RWPE1 (cell line): ENCODE measurements around the gene TPSG1.
"Not testable (repeated sequence)": the region's sequence is repeated elsewhere in the genome, so short reads cannot be mapped to it uniquely, and the experiment has no call there.

ENCODE experiments used
- CTCF ChIA-PET: fragments of 350-600 bp; sonication (Branson Sonifier 250); formaldehyde crosslinking; extraction: SDS; loops from one replicate; lab custom pipeline; 2021; lab: Yijun Ruan, JAX
- POLR2A ChIA-PET: fragments of 400-600 bp; formaldehyde crosslinking; extraction: SDS; loops from one replicate; lab custom pipeline; 2020; ENCODE audit warnings: antibody characterized with exemption; ENCODE audit not compliant: low non-redundant PET; lab: Yijun Ruan, JAX
- DNase-seq: peaks from one replicate; pipeline ENCODE4 v3.0.0; 2012; ENCODE audit warnings: low spot score
- H3K27ac ChIP-seq: fragments of 450-650 bp; 2 replicates; pipeline ENCODE4 v1.5.1; 2017
- TF ChIP-seq, protein P1 (sequence below): fragments of 450-650 bp; conservative IDR thresholded peaks from 2 replicates; pipeline ENCODE4 v1.5.1; 2017; ENCODE audit warnings: low read depth, mild to moderate bottlenecking

TPSG1 gene

DNA sequence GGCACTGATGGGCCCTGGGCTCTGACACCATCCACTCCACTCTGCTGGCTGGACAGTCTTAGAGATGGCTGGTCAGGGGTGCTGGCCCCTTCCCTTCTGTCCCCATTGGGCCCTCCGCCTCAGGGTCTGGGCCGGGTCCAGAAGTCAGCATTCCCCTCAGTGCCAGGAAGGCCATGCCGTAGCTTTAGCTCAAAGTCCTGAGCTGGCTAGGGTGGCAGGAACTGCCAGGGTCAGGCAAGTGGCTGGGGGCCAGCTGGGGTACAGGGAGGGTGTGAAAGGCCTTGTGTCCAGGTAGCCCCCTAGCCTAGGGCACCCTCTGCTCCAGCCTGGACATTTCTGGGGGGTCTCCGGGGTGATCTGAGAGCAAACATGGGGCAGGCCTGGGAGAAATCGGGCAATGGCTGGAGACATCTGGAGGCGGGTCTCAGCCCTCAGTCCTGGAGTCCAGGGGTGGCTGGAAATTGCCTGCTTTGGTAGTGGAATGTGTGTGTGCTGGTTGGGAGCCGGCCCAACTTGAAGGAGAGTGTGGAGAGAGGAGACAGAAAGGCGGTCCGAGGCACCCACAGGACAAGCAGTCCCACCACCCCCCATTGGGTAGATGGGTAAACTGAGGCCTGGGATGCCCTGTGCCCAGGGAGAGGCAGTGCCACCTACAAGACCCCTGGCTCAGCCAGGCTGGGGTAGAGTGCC is 32.5 kb downstream of the TPSG1 start:
- POLR2A ChIA-PET: no interaction called here

DNA sequence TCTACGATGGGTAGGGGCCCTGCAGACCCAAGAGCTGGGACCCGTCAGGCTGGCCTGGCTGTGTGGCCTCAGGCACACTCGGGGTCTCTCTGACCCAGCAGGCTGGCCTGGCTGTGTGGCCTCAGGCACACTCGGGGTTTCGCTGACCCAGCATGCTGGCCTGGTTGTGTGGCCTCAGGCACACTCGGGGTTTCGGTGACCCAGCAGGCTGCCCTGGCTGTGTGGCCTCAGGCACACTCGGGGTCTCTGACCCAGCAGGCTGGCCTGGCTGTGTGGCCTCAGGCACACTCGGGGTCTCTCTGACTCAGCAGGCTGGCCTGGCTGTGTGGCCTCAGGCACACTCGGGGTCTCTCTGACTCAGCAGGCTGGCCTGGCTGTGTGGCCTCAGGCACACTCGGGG is 34.3 kb downstream of the TPSG1 start:
- POLR2A ChIA-PET, CTCF ChIA-PET, DNase-seq: not testable (repeated sequence)

More for the DNA sequence above, 32.5 kb downstream of the TPSG1 start:
- TF ChIP-seq, protein P1, sequence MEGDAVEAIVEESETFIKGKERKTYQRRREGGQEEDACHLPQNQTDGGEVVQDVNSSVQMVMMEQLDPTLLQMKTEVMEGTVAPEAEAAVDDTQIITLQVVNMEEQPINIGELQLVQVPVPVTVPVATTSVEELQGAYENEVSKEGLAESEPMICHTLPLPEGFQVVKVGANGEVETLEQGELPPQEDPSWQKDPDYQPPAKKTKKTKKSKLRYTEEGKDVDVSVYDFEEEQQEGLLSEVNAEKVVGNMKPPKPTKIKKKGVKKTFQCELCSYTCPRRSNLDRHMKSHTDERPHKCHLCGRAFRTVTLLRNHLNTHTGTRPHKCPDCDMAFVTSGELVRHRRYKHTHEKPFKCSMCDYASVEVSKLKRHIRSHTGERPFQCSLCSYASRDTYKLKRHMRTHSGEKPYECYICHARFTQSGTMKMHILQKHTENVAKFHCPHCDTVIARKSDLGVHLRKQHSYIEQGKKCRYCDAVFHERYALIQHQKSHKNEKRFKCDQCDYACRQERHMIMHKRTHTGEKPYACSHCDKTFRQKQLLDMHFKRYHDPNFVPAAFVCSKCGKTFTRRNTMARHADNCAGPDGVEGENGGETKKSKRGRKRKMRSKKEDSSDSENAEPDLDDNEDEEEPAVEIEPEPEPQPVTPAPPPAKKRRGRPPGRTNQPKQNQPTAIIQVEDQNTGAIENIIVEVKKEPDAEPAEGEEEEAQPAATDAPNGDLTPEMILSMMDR: no peak
- no peak for DNase-seq
- CTCF ChIA-PET: interaction anchor here (0.6 to 1.4 kb wide), 2 partner anchors 87 to 349 kb away, joined by 3 to 5 read pairs; no protein-coding TSS in a partner anchor
- no peak overlapping the region for H3K27ac ChIP-seq

DNA sequence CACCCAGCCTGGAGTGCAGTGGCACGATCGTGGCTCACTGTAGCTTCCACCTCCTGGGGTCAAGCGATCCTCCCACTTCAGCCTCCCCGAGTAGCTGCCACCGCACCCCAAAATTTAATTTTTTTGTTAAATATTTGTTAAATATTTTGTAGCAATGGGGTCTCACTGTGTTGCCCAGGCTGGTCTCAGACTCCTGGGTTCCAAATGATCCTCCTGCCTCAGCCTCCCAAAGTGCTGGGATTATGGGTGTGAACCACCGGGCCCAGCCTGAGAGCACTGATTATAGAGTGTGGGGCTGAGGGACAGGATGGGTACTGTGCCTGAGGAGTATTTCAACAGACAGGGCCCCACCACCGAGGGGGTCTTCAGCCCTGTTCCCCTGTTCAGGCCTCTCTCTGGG is 35.6 kb downstream of the TPSG1 start:
- POLR2A ChIA-PET: no interaction called here
- DNase-seq: no peak
- CTCF ChIA-PET: interaction anchor here (0.6 to 0.8 kb wide), 2 partner anchors 17 to 19 kb away, joined by 3 read pairs; no protein-coding TSS in a partner anchor
- H3K27ac ChIP-seq: no peak overlapping the region
- TF ChIP-seq, protein P1: no peak

More for the DNA sequence above, 34.3 kb downstream of the TPSG1 start:
- not testable (repeated sequence) for H3K27ac ChIP-seq

DNA sequence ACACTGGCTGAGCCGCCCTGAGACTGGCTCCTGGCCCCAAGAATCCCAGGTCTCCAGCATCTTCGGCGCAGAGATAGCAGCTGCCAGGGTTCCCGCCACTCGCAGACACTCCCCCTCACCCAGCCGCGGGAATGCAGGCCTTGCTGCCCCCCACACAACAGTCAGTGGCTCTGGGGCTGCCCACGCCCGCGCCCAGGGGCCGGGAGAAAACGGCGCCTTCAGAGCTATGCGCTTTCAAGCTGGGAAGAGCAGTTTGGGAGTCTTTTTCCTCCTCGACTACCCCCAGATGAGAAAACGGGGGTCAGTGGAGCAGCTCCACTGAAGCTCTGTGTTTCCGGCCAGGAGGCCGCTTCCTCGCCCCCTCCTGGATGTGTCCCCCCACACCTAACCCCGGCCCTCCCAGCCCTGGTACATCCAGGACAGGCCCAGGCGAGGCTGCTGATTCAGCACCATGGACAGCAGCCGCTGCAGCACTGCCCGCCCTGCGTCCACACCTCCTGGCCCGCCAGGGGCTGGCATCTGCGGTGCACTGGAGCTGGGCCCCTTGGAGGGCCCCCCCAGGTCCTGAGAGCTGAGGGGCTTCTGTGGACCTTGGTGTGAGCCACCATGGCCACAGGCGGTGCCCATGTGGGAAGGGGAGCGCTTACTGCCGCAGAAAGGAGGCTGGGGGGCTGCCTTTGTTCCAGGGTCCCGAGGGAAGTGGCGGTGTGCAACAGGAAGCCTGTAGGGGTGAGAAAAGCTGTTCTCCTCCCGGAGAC is 36.5 kb downstream of the TPSG1 start:
- no peak overlapping the region for H3K27ac ChIP-seq
- TF ChIP-seq, protein P1: no peak
- ChIA-PET CTCF (interaction anchor here (0.6 to 0.8 kb wide), 3 partner anchors 16 to 20 kb away, joined by 3 read pairs; no protein-coding TSS in a partner anchor), POLR2A (no interaction called here)
- peak; percentile 60 for DNase-seq

DNA sequence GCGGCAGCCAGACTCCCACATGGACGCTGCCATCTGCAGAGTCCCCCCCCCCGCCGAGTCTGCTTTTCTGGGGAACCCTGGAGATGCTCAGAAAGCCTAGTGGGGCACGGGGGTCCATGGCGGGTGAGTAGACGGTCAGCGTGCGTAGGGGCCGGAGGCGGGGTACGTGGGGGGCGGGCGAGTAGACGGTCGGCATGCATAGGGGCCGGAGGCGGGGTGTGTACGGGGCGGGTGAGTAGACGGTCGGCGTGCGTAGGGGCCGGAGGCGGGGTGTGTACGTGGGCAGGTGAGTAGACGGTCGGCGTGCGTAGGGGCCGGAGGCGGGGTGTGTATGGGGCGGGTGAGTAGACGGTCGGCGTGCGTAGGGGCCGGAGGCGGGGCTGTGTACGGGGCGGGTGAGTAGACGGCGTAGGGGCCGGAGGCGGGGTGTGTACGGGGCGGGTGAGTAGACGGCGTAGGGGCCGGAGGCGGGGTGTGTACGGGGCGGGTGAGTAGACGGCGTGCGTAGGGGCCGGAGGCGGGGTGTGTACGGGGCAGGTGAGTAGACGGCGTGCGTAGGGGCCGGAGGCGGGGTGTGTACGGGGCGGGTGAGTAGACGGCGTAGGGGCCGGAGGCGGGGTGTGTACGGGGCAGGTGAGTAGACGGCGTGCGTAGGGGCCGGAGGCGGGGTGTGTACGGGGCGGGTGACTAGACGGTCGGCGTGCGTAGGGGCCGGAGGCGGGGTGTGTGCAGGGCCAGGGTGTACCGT is 39.4 kb downstream of the TPSG1 start:
- POLR2A ChIA-PET, DNase-seq, CTCF ChIA-PET, H3K27ac ChIP-seq: not testable (repeated sequence)

DNA sequence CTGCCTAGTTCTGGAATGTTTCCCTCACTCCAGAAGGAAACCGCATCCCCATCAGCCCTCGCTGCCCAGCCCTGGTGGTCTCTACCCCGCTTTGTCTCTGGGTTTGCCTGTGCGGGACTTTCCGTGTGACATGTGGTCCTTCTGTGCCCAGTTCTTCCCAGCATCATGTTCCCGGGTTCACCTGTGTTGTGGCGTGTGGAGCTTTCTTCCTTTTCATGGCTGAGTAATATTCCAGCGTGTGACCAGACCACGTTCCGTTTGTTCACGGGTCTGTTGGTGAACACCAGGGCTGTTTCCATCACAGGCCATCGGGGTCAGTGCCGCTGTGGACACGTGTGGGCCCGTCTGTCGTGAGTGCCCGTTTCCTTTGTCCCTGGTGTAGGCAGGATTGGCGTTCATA is 40.1 kb downstream of the TPSG1 start:
- ChIA-PET CTCF (no interaction called here), POLR2A (no interaction called here)
- TF ChIP-seq, protein P1: no peak

DNA sequence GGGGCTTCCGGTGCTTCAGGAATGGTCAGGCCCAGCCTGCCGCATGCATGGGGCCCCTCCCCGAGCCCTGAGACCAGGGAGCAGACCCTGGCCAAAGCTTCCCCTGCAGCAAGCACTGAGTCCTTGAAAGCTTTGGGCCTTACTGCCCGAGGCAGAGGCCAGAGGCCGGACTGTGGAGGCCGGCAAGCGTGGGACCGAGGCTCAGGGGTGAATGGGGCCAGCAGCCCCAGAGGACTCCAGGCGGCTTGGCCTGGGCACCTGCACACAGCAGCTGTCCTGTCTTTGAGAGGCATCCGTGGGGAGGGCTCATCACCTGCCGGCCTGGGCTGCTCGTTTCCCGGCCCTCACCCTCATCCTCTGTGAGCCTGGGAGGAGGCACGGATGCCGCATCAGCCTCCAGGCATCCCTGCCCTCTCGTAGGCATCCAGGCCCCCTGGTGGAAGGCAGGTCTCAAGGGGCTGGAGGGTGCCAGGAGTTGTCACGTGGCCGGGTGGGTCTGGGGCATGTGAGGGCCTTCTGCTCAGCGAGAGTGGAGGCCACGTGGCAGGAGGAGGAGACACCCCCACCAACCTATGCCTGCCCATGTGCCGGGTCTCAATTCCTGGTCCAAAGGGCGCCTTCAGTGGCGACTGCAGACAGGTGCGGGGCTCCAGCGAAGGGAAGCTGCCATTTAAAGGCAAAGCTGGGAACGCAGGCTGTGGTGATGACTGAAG is 40.8 kb downstream of the TPSG1 start:
- no peak overlapping the region for H3K27ac ChIP-seq
- ChIA-PET CTCF (no interaction called here), POLR2A (no interaction called here)
- TF ChIP-seq, protein P1: no peak
- DNase-seq: no peak

More for the DNA sequence above, 40.1 kb downstream of the TPSG1 start:
- no peak for DNase-seq
- H3K27ac ChIP-seq: no peak overlapping the region
